HCT116 (cell line): Measurements from ENCODE around the gene KCMF1. TPM values are rescaled to one million over a fixed set of nuclear protein-coding genes. Genes with fewer than 3 reads are reported as not detected.

Experiments
- ATAC-seq: fragments of 200-7000 bp; cut with Tn5 transposase; 2 replicates; pipeline ENCODE4 v1.9.1; 2020; ENCODE audit warnings: mild to moderate bottlenecking, moderate library complexity
- BruUV-seq: library from RNA; stranded (reverse); fragments of 400-500 nt; replicated peaks from 2 replicates; lab custom pipeline; 2021; lab: Mats Ljungman, UMichigan
- CTCF ChIA-PET: fragments of 300-600 bp; sonication (Branson Sonifier 250); formaldehyde crosslinking; loops from one replicate; lab custom pipeline; 2021; ENCODE audit warnings: antibody characterized with exemption; lab: Charles Lee
- POLR2A ChIA-PET: fragments of 300-600, 350-600 bp; sonication (Branson Sonifier 250); formaldehyde crosslinking; loops from one replicate; lab custom pipeline; 2021; ENCODE audit warnings: antibody characterized with exemption; lab: Charles Lee
- RAD21 ChIA-PET, 2 experiments: fragments of 300-600 bp; sonication (Branson Sonifier 250); formaldehyde crosslinking; loops; one replicate each; lab custom pipeline; 2023; ENCODE audit warnings: low total read pairs in 2 of 2; ENCODE audit not compliant: uncharacterized antibody in 2 of 2, unreplicated experiment in 2 of 2, low non-redundant PET in 1 of 2; lab: Charles Lee
- DNase-seq: peaks from one replicate; pipeline ENCODE4 v3.0.0-alpha.2; 2010; ENCODE audit warnings: low read depth, low spot score
- H2AFZ ChIP-seq: fragments of 200-600 bp; shearing (Covaris generic), sonication (generic); 2 replicates; pipeline ENCODE4 v1.6.1; 2017; ENCODE audit warnings: low read depth, mixed run types, mixed read lengths, antibody characterized with exemption, low read length; ENCODE audit not compliant: poor library complexity, severe bottlenecking
- H3K27ac ChIP-seq: 2 replicates; pipeline ENCODE4 v1.5.1; 2012; ENCODE audit warnings: low read depth, low read length
- H3K27me3 ChIP-seq: fragments of 200-600 bp; sonication (generic); 2 replicates; pipeline ENCODE4 v1.6.1; 2016; ENCODE audit warnings: mixed run types, low read length, mixed read lengths; ENCODE audit not compliant: insufficient read depth
- H3K36me3 ChIP-seq, 2 experiments: fragments of 200-500 bp in 1 of 2; fragments of 200-600 bp in 1 of 2; sonication (Bioruptor generic) in 1 of 2; sonication (generic) in 1 of 2; 2 replicates each; pipeline versions ENCODE4 v1.5.1 to v1.6.1; 2014 to 2016; ENCODE audit warnings: low read length in 2 of 2, inconsistent platforms in 1 of 2, mixed read lengths in 1 of 2, mixed run types in 1 of 2; ENCODE audit not compliant: insufficient read depth in 2 of 2, control insufficient read depth in 1 of 2
- H3K4me1 ChIP-seq, 2 experiments: fragments of 200-600 bp in 1 of 2; sonication (generic) in 1 of 2; 2 replicates each; pipeline versions ENCODE4 v1.5.1 to v1.6.1; 2012 to 2017; ENCODE audit warnings: low read length in 2 of 2, inconsistent platforms in 1 of 2, mild to moderate bottlenecking in 1 of 2, mixed read lengths in 1 of 2, mixed run types in 1 of 2, moderate library complexity in 1 of 2; ENCODE audit not compliant: insufficient read depth in 2 of 2, control insufficient read depth in 1 of 2
- H3K4me2 ChIP-seq: fragments of 200-600 bp; sonication (generic); 2 replicates; pipeline ENCODE4 v1.6.1; 2017; ENCODE audit warnings: mixed run types, low read length, mixed read lengths
- H3K4me3 ChIP-seq, 2 experiments: fragments of 200-600 bp in 1 of 2; sonication (generic) in 1 of 2; replicated peaks in 1 of 2; 2 replicates each; pipeline ENCODE4 v1.5.1; 2011 to 2016; ENCODE audit warnings: low read length in 2 of 2, control low read depth in 1 of 2, low read depth in 1 of 2, mild to moderate bottlenecking in 1 of 2, mixed read lengths in 1 of 2, mixed run types in 1 of 2
- H3K79me2 ChIP-seq: fragments of 200-600 bp; sonication (generic); 2 replicates; pipeline ENCODE4 v1.6.1; 2017; ENCODE audit warnings: mild to moderate bottlenecking, mixed run types, low read length, moderate library complexity, mixed read lengths; ENCODE audit not compliant: insufficient read depth
- H3K9ac ChIP-seq: fragments of 200-600 bp; sonication (generic); 2 replicates; pipeline ENCODE4 v1.6.1; 2016; ENCODE audit warnings: low read length, mixed read lengths
- H3K9me2 ChIP-seq: fragments of 200-600 bp; sonication (generic), shearing (Covaris generic); 2 replicates; pipeline ENCODE4 v1.6.1; 2017; ENCODE audit warnings: mixed run types, mild to moderate bottlenecking, moderate library complexity; ENCODE audit not compliant: insufficient read depth
- H3K9me3 ChIP-seq, 2 experiments: fragments of 200-500 bp in 1 of 2; fragments of 200-600 bp in 1 of 2; sonication (Bioruptor generic) in 1 of 2; sonication (generic) in 1 of 2; 2 replicates each; pipeline ENCODE4 v1.6.1; 2014 to 2017; ENCODE audit warnings: low read length in 2 of 2, mixed read lengths in 2 of 2, inconsistent platforms in 1 of 2, low read depth in 1 of 2, mild to moderate bottlenecking in 1 of 2, mixed run types in 1 of 2, moderate library complexity in 1 of 2; ENCODE audit not compliant: control insufficient read depth in 1 of 2, insufficient read depth in 1 of 2
- H4K20me1 ChIP-seq: fragments of 200-600 bp; sonication (generic), shearing (Covaris generic); 2 replicates; pipeline ENCODE4 v1.6.1; 2017; ENCODE audit warnings: mixed run types, mild to moderate bottlenecking, moderate library complexity; ENCODE audit not compliant: insufficient read depth
- ATF3 ChIP-seq: IDR thresholded peaks from 2 replicates; pipeline ENCODE4 v1.6.1; 2012
- FOSL1 ChIP-seq: IDR thresholded peaks from 2 replicates; pipeline ENCODE4 v1.6.1; 2012; ENCODE audit warnings: low read depth
- JUND ChIP-seq: IDR thresholded peaks from 2 replicates; pipeline ENCODE4 v1.6.1; 2012
- POLR2A ChIP-seq: IDR thresholded peaks from 2 replicates; pipeline ENCODE4 v1.7.0; 2011; ENCODE audit warnings: borderline replicate concordance; ENCODE audit not compliant: insufficient read depth, insufficient read length; ENCODE audit errors: extremely low read depth
- RAD21 ChIP-seq: IDR thresholded peaks from 2 replicates; pipeline ENCODE4 v1.6.1; 2012; ENCODE audit warnings: low read depth, mild to moderate bottlenecking
- SIN3A ChIP-seq: IDR thresholded peaks from 2 replicates; pipeline ENCODE4 v1.6.1; 2012; ENCODE audit warnings: low read depth
- SP1 ChIP-seq: IDR thresholded peaks from 2 replicates; pipeline ENCODE4 v1.6.1; 2012; ENCODE audit warnings: low read depth
- YY1 ChIP-seq: IDR thresholded peaks from 2 replicates; pipeline ENCODE4 v1.6.1; 2011; ENCODE audit warnings: low read length, low read depth, moderate library complexity, mild to moderate bottlenecking; ENCODE audit not compliant: insufficient replicate concordance; ENCODE audit errors: extremely low read depth
- ZBTB33 ChIP-seq: IDR thresholded peaks from 2 replicates; pipeline ENCODE4 v1.6.1; 2011; ENCODE audit warnings: mild to moderate bottlenecking, low read length, moderate library complexity; ENCODE audit not compliant: insufficient replicate concordance; ENCODE audit errors: extremely low read depth
- intact Hi-C: fragments of 100-400 bp; cut with micrococcal nuclease; formaldehyde crosslinking; loops from 2 replicates; pipeline ENCODE4 v1.10.0; 2022
- total RNA-seq: library from RNA; stranded (reverse); gene quantifications from one replicate; pipeline ENCODE4 v1.2.1, GENCODE V29; 2021; ENCODE audit not compliant: unreplicated experiment
- TF ChIP-seq, protein P1 (sequence below): IDR thresholded peaks from 2 replicates; pipeline ENCODE4 v1.6.1; 2012; ENCODE audit warnings: low read depth

KCMF1 gene
- total RNA-seq, 1 experiment from 2014 or later: 119 TPM

DNA sequence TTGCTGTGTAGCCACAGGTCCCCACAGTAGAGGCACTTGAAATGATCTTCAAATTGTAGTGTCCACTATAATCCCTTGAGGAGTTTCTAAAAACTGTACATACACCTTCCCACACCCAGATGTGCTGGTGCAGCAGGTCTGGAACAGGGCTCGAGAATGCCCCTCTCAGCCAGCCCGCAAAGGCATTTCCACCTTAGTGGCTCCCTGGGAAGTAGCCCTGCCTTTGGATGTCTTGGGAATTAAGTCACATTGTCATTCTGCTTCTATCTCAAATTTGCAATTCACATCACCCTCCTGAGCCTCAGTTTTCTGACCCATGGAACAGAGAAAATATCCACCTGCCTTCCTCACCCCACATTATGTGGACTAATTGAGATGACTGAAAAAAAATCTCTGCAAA, 118.0 kb downstream of the KCMF1 start:
- TF ChIP-seq POLR2A (no peak), SP1 (no peak), ZBTB33 (no peak), SIN3A (no peak), RAD21 (no peak), YY1 (no peak), ATF3 (no peak), JUND (no peak)
- Histone ChIP-seq H3K79me2 (no peaks in the 10 kb centered on the region), H3K27me3 (no peaks in the 10 kb centered on the region), H3K4me3 (no peak overlapping the region), H3K36me3 (no peaks in the 10 kb centered on the region), H3K4me1 (no peaks in the 10 kb centered on the region), H2AFZ (no peak overlapping the region), H3K9me3 (no peaks in the 10 kb centered on the region), H3K27ac (no peak overlapping the region), H3K9me2 (no peaks in the 10 kb centered on the region), H3K4me2 (no peak overlapping the region), H3K9ac (no peak overlapping the region), H4K20me1 (no peaks in the 10 kb centered on the region)
- ChIA-PET RAD21 (no interaction called here), POLR2A (no interaction called here), CTCF (no interaction called here)
- BruUV-seq: no TSS peak
- intact Hi-C loops: no loop called here
- ATAC-seq (no peak), DNase-seq (no peak)

GRCh38 chr2:85089585-85089984, 118.6 kb downstream of the KCMF1 start:
- CTCF ChIA-PET: no interaction called here
- no peak overlapping the region for H3K4me2 ChIP-seq

More at GRCh38 chr2:85089585-85089984, 118.6 kb downstream of the KCMF1 start:
- no peaks in the 10 kb centered on the region for H3K9me2 ChIP-seq
- no peak for DNase-seq
- no peak overlapping the region for H2AFZ ChIP-seq
- no peak for ATAC-seq
- H4K20me1 ChIP-seq: no peaks in the 10 kb centered on the region
- H3K9ac ChIP-seq: no peak overlapping the region
- ChIA-PET POLR2A (no interaction called here), RAD21 (no interaction called here)
- H3K4me3 ChIP-seq: no peak overlapping the region
- intact Hi-C loops: no loop called here
- no peaks in the 10 kb centered on the region for H3K4me1 ChIP-seq
- H3K9me3 ChIP-seq: no peaks in the 10 kb centered on the region
- no peaks in the 10 kb centered on the region for H3K27me3 ChIP-seq
- no TSS peak for BruUV-seq
- no peaks in the 10 kb centered on the region for H3K36me3 ChIP-seq
- H3K79me2 ChIP-seq: no peaks in the 10 kb centered on the region
- TF ChIP-seq, protein P1, sequence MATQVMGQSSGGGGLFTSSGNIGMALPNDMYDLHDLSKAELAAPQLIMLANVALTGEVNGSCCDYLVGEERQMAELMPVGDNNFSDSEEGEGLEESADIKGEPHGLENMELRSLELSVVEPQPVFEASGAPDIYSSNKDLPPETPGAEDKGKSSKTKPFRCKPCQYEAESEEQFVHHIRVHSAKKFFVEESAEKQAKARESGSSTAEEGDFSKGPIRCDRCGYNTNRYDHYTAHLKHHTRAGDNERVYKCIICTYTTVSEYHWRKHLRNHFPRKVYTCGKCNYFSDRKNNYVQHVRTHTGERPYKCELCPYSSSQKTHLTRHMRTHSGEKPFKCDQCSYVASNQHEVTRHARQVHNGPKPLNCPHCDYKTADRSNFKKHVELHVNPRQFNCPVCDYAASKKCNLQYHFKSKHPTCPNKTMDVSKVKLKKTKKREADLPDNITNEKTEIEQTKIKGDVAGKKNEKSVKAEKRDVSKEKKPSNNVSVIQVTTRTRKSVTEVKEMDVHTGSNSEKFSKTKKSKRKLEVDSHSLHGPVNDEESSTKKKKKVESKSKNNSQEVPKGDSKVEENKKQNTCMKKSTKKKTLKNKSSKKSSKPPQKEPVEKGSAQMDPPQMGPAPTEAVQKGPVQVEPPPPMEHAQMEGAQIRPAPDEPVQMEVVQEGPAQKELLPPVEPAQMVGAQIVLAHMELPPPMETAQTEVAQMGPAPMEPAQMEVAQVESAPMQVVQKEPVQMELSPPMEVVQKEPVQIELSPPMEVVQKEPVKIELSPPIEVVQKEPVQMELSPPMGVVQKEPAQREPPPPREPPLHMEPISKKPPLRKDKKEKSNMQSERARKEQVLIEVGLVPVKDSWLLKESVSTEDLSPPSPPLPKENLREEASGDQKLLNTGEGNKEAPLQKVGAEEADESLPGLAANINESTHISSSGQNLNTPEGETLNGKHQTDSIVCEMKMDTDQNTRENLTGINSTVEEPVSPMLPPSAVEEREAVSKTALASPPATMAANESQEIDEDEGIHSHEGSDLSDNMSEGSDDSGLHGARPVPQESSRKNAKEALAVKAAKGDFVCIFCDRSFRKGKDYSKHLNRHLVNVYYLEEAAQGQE: no peak
- no peak for TF ChIP-seq FOSL1
- TF ChIP-seq RAD21: no peak
- no peak overlapping the region for H3K27ac ChIP-seq
